K562 (cell line): ENCODE measurements around the gene LCN12. TPM values are rescaled to one million over a fixed set of nuclear protein-coding genes. Genes with fewer than 3 reads are reported as not detected.
A peak's percentile ranks its signal among the peaks of the same experiment; 100 is the strongest.

ENCODE experiments used
- BRCA1 ChIP-seq, 2 experiments: fragments of 450-650 bp in 1 of 2; sonication (generic) in 1 of 2; formaldehyde crosslinking in 1 of 2; IDR thresholded peaks; 2 replicates each; pipeline versions ENCODE4 v1.5.0 to v1.6.1; 2017 to 2020; ENCODE audit warnings: mild to moderate bottlenecking in 1 of 2, missing genetic modification reagents in 1 of 2
- E2F3 ChIP-seq: fragments of 250-450 bp; sonication (Bioruptor Pico); IDR thresholded peaks from 2 replicates; pipeline ENCODE4 v1.4.0; 2020; ENCODE audit warnings: mild to moderate bottlenecking
- KAT8 ChIP-seq: fragments of 450-650 bp; IDR thresholded peaks from 2 replicates; pipeline ENCODE4 v1.6.1; 2016; ENCODE audit warnings: low read depth, mild to moderate bottlenecking
- NUFIP1 ChIP-seq: fragments of 450-650 bp; IDR thresholded peaks from 2 replicates; pipeline ENCODE4 v1.6.1; 2018; ENCODE audit not compliant: partially characterized antibody
- RFX7 ChIP-seq: fragments of 250-450 bp; sonication (Bioruptor Pico); IDR thresholded peaks from 2 replicates; pipeline ENCODE4 v1.5.1; 2021; ENCODE audit warnings: mild to moderate bottlenecking
- RNF219 ChIP-seq: fragments of 250-450 bp; sonication (Bioruptor Pico); IDR thresholded peaks from 2 replicates; pipeline ENCODE4 v1.5.0; 2022; ENCODE audit warnings: mild to moderate bottlenecking
- SETDB1 ChIP-seq: IDR thresholded peaks from one replicate; pipeline ENCODE4 v1.6.1; 2012; ENCODE audit warnings: low read length, control low read depth, inconsistent platforms
- SPI1 ChIP-seq: IDR thresholded peaks from 2 replicates; pipeline ENCODE4 v1.6.1; 2011; ENCODE audit warnings: low read depth, low read length, control low read depth, borderline replicate concordance
- VEZF1 ChIP-seq: fragments of 200-800 bp; sonication (Bioruptor generic); IDR thresholded peaks from 2 replicates; pipeline ENCODE4 v1.6.1; 2017; ENCODE audit warnings: missing genetic modification characterization, missing compliant biosample characterization
- ZNF699 ChIP-seq: fragments of 250-450 bp; sonication (Bioruptor Pico); IDR thresholded peaks from 2 replicates; pipeline ENCODE4 v1.8.0; 2021; ENCODE audit warnings: mild to moderate bottlenecking, moderate library complexity; ENCODE audit not compliant: insufficient replicate concordance
- polyA plus RNA-seq, 8 experiments: library from polyadenylated mRNA; depleted of rRNA in 4 of 8; stranded (reverse) in 5 of 8; unstranded in 3 of 8; fragments of >200 nt; fragmentation: Nextera tagmentation in 2 of 8; fragmentation: Illumina TruSeq in 1 of 8; extraction: Ambion mirVana in 2 of 8; extraction: Trizol in 1 of 8; gene quantifications; 2 replicates each; pipeline versions ENCODE4 v1.2.1 to v1.2.3, GENCODE V29; 2011 to 2014; ENCODE audit warnings: inconsistent platforms in 1 of 8, missing spikeins in 1 of 8
- total RNA-seq, 7 experiments: library from RNA; depleted of rRNA in 6 of 7; stranded (reverse); fragments of >200 nt in 6 of 7; fragmentation: Illumina TruSeq in 2 of 7; extraction: Trizol in 2 of 7; gene quantifications; 2 replicates each; pipeline versions ENCODE4 v1.2.1 to v1.2.3, GENCODE V29; 2011 to 2021; ENCODE audit warnings: low replicate concordance in 1 of 7
- TF ChIP-seq, protein P1 (sequence below): fragments of 450-650 bp; IDR thresholded peaks from 2 replicates; pipeline ENCODE4 v1.6.1; 2016
- TF ChIP-seq, protein P2 (sequence below): fragments of 250-450 bp; sonication (Bioruptor Pico); IDR thresholded peaks from 2 replicates; pipeline ENCODE4 v1.6.1; 2021; ENCODE audit warnings: mild to moderate bottlenecking
- TF ChIP-seq, protein P3 (sequence below): fragments of 450-650 bp; IDR thresholded peaks from 2 replicates; pipeline ENCODE4 v1.6.1; 2016; ENCODE audit warnings: borderline replicate concordance
- TF ChIP-seq, protein P4 (sequence below): IDR thresholded peaks from 3 replicates; pipeline ENCODE4 v1.6.1; 2011; ENCODE audit warnings: borderline replicate concordance, mild to moderate bottlenecking, moderate library complexity; ENCODE audit not compliant: insufficient read length; ENCODE audit errors: extremely low read depth

The LCN12 gene
- total and polyA plus RNA-seq, 9 of the 15 experiments (the other 6 are each of a cell fraction or from before 2014, with no cell fraction given): 0.05 TPM; not detected in 8

DNA sequence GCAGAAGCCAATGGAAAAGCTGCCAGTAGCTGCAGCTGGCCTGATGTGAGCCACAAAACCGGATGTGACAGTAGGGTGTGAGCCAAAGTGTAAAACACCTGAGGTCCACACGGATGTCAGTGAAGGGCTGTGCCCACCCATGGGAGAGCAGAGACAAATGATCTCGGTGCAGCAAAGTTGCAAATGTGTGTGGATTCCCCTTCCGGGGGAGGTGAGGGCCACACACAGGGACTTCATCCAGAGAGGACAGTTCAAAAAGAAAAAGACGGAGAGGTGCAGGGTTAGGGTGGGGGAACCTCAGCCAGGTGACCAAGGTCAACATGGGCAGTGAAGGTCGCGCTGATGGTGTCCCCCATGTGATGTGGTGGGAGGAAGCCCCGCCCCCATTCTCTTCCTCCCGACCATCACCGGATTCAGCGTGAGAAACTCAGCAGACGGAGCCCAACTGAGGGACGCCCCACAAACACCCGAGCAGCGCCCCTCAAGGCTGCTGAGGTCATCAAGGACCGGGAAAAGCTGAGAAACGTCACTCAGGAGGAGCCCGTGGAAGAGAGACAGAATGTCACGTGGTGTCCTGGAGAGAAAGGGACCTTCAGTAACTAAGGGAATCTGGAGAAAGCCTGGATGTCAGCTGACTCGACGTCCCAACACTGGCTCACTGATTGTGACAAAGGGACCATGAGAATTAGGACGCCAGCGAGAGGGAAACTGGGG is 13.9 kb downstream of the LCN12 start (continued):
- TF ChIP-seq, protein P1, sequence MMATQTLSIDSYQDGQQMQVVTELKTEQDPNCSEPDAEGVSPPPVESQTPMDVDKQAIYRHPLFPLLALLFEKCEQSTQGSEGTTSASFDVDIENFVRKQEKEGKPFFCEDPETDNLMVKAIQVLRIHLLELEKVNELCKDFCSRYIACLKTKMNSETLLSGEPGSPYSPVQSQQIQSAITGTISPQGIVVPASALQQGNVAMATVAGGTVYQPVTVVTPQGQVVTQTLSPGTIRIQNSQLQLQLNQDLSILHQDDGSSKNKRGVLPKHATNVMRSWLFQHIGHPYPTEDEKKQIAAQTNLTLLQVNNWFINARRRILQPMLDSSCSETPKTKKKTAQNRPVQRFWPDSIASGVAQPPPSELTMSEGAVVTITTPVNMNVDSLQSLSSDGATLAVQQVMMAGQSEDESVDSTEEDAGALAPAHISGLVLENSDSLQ: peak; percentile 55
- TF ChIP-seq, protein P2, sequence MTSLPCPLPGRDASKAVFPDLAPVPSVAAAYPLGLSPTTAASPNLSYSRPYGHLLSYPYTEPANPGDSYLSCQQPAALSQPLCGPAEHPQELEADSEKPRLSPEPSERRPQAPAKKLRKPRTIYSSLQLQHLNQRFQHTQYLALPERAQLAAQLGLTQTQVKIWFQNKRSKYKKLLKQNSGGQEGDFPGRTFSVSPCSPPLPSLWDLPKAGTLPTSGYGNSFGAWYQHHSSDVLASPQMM (CRISPR knock-in tag): no peak
- no peak for TF ChIP-seq KAT8
- TF ChIP-seq VEZF1 (CRISPR knock-in tag): no peak
- TF ChIP-seq SETDB1: no peak
- TF ChIP-seq, protein P3, sequence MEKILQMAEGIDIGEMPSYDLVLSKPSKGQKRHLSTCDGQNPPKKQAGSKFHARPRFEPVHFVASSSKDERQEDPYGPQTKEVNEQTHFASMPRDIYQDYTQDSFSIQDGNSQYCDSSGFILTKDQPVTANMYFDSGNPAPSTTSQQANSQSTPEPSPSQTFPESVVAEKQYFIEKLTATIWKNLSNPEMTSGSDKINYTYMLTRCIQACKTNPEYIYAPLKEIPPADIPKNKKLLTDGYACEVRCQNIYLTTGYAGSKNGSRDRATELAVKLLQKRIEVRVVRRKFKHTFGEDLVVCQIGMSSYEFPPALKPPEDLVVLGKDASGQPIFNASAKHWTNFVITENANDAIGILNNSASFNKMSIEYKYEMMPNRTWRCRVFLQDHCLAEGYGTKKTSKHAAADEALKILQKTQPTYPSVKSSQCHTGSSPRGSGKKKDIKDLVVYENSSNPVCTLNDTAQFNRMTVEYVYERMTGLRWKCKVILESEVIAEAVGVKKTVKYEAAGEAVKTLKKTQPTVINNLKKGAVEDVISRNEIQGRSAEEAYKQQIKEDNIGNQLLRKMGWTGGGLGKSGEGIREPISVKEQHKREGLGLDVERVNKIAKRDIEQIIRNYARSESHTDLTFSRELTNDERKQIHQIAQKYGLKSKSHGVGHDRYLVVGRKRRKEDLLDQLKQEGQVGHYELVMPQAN: no peak
- TF ChIP-seq RFX7 (CRISPR knock-in tag): no peak
- TF ChIP-seq BRCA1 (IDR thresholded peaks at IDR 0.05): no peak
- no peak for TF ChIP-seq BRCA1 (CRISPR knock-in tag; IDR thresholded peaks at IDR 0.05)
- TF ChIP-seq, protein P4, sequence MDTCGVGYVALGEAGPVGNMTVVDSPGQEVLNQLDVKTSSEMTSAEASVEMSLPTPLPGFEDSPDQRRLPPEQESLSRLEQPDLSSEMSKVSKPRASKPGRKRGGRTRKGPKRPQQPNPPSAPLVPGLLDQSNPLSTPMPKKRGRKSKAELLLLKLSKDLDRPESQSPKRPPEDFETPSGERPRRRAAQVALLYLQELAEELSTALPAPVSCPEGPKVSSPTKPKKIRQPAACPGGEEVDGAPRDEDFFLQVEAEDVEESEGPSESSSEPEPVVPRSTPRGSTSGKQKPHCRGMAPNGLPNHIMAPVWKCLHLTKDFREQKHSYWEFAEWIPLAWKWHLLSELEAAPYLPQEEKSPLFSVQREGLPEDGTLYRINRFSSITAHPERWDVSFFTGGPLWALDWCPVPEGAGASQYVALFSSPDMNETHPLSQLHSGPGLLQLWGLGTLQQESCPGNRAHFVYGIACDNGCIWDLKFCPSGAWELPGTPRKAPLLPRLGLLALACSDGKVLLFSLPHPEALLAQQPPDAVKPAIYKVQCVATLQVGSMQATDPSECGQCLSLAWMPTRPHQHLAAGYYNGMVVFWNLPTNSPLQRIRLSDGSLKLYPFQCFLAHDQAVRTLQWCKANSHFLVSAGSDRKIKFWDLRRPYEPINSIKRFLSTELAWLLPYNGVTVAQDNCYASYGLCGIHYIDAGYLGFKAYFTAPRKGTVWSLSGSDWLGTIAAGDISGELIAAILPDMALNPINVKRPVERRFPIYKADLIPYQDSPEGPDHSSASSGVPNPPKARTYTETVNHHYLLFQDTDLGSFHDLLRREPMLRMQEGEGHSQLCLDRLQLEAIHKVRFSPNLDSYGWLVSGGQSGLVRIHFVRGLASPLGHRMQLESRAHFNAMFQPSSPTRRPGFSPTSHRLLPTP: no peak
- TF ChIP-seq NUFIP1: no peak
- TF ChIP-seq RNF219 (CRISPR knock-in tag): no peak
- no peak for TF ChIP-seq SPI1
- no peak for TF ChIP-seq ZNF699 (CRISPR knock-in tag)
- no peak for TF ChIP-seq E2F3 (CRISPR knock-in tag)
